Calu3 (cell line): ENCODE data around the gene HAT1. TPM values are rescaled to one million over a fixed set of nuclear protein-coding genes. Genes with fewer than 3 reads are reported as not detected.
"Not testable (repeated sequence)": the region's sequence is repeated elsewhere in the genome, so short reads cannot be mapped to it uniquely, and the experiment has no call there.

ENCODE experiments used
- BruUV-seq: library from RNA; stranded (reverse); fragments of 400-500 nt; replicated peaks from 2 replicates; lab custom pipeline; 2021; lab: Mats Ljungman, UMichigan
- CTCF ChIA-PET: fragments of 300-600 bp; sonication (Branson Sonifier 250); formaldehyde crosslinking; loops from one replicate; lab custom pipeline; 2022; ENCODE audit warnings: antibody characterized with exemption; lab: Charles Lee
- DNase-seq: peaks from one replicate; pipeline ENCODE4 v3.0.0; 2022
- H3K27ac Mint-ChIP-seq: one replicate; pipeline ENCODE4 v1.8.0; 2022; ENCODE audit warnings: mixed read lengths; ENCODE audit not compliant: unreplicated experiment
- H3K27me3 Mint-ChIP-seq: one replicate; pipeline ENCODE4 v1.8.0; 2022; ENCODE audit warnings: mixed read lengths; ENCODE audit not compliant: unreplicated experiment
- H3K36me3 Mint-ChIP-seq: one replicate; pipeline ENCODE4 v1.8.0; 2022; ENCODE audit warnings: mild to moderate bottlenecking, moderate library complexity, mixed read lengths; ENCODE audit not compliant: insufficient read depth, unreplicated experiment
- H3K4me1 Mint-ChIP-seq: one replicate; pipeline ENCODE4 v1.8.0; 2022; ENCODE audit warnings: mild to moderate bottlenecking, low read depth, mixed read lengths; ENCODE audit not compliant: unreplicated experiment
- H3K4me3 Mint-ChIP-seq: one replicate; pipeline ENCODE4 v1.8.0; 2022; ENCODE audit warnings: mild to moderate bottlenecking, low read depth, moderate library complexity, mixed read lengths; ENCODE audit not compliant: unreplicated experiment
- H3K9me3 Mint-ChIP-seq: one replicate; pipeline ENCODE4 v1.8.0; 2022; ENCODE audit warnings: low read depth, mixed read lengths; ENCODE audit not compliant: unreplicated experiment
- CTCF ChIP-seq: fragments of 200-600 bp; IDR thresholded peaks from one replicate; pipeline ENCODE4 v1.8.0; 2022; ENCODE audit warnings: antibody characterized with exemption; ENCODE audit not compliant: unreplicated experiment
- intact Hi-C: fragments of 100-400 bp; cut with micrococcal nuclease; formaldehyde crosslinking; loops from one replicate; pipeline ENCODE4 v1.10.0; 2022; ENCODE audit not compliant: unreplicated experiment
- total RNA-seq: library from RNA; stranded (reverse); gene quantifications from 2 replicates; pipeline ENCODE4 v1.2.3, GENCODE V29; 2022

Gene HAT1
- total RNA-seq, 1 experiment from 2014 or later = 64.3 TPM

DNA sequence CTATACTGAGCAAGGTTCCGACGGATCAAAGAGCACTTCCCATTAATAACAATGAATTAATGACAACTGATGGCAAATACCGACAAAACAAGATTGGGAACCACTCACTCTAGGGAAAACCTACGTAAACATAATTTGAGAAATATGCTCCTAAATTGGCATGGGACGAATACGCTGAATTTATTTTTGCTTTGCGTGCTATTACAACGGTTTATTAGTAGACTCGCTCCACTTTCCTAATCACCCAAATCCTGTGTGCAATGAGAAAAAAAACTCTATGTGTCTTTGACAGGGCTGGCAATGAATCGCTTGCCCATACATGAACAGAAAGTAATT, 27.7 kb upstream of the HAT1 start:
- no peak for DNase-seq
- CTCF ChIA-PET = no interaction called here
- Mint-ChIP-seq H3K27me3 (no peaks in the 10 kb centered on the region), H3K9me3 (no peaks in the 10 kb centered on the region), H3K4me3 (peak overlapping the region; percentile 89), H3K4me1 (peaks cover 9% of the 10 kb centered on the region), H3K36me3 (peaks cover 18% of the 10 kb centered on the region), H3K27ac (no peak overlapping the region)
- no TSS peak for BruUV-seq
- TF ChIP-seq CTCF = no peak
- intact Hi-C loops = loop anchor here (1.0 kb wide), 1 partner anchor 209 kb away; no protein-coding TSS in a partner anchor

- Mint-ChIP-seq H3K27ac (no peak overlapping the region), H3K9me3 (no peaks in the 10 kb centered on the region), H3K27me3 (no peaks in the 10 kb centered on the region), H3K4me3 (no peak overlapping the region), H3K36me3 (peaks cover 18% of the 10 kb centered on the region), H3K4me1 (peaks cover 8% of the 10 kb centered on the region)
- no peak for TF ChIP-seq CTCF
- no peak for DNase-seq
- CTCF ChIA-PET = interaction anchor here (0.6 kb wide), 1 partner anchor 12 kb away, joined by 4 read pairs; no protein-coding TSS in a partner anchor
- BruUV-seq = no TSS peak
- intact Hi-C loops = no loop called here
Measured at GRCh38 chr2:171895786-171896185, 26.5 kb upstream of the HAT1 start.

GRCh38 chr2:171899623-171900282, 22.5 kb upstream of the HAT1 start:
- H3K4me1 Mint-ChIP-seq, DNase-seq, H3K27ac Mint-ChIP-seq, intact Hi-C loops, H3K4me3 Mint-ChIP-seq, BruUV-seq, H3K36me3 Mint-ChIP-seq, CTCF ChIA-PET, H3K9me3 Mint-ChIP-seq: not testable (repeated sequence)
- H3K27me3 Mint-ChIP-seq = peaks cover 16% of the 10 kb centered on the region

GRCh38 chr2:171902840-171903420, 19.3 kb upstream of the HAT1 start:
- DNase-seq = no peak
- peaks cover 16% of the 10 kb centered on the region for H3K27me3 Mint-ChIP-seq
- intact Hi-C loops = no loop called here
- H3K36me3 Mint-ChIP-seq = no peaks in the 10 kb centered on the region
- H3K27ac Mint-ChIP-seq = no peak overlapping the region
- no peaks in the 10 kb centered on the region for H3K9me3 Mint-ChIP-seq
- no peak for TF ChIP-seq CTCF
- no TSS peak for BruUV-seq
- CTCF ChIA-PET = no interaction called here
- no peak overlapping the region for H3K4me3 Mint-ChIP-seq
- no peaks in the 10 kb centered on the region for H3K4me1 Mint-ChIP-seq

DNA sequence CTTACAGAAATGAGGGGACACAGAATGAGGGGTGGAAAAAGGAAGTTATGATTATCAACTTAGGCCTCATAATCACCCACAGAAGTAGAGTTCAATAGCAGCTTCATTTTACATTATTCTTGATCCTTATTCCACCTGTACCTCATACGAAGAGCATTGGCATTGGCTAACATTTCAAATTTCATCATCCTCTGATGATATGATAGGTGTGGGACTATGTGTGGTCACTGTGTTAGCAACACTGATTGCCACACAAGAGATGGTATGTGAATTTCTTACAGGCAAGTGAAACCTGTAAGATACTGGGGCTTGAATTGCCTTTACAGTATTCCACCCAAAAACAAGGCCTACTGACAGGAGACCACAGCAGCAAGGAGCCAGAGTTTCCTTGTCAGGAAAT, 14.0 kb upstream of the HAT1 start:
- Mint-ChIP-seq H3K36me3 (no peaks in the 10 kb centered on the region), H3K27me3 (peaks cover 9% of the 10 kb centered on the region), H3K9me3 (no peaks in the 10 kb centered on the region), H3K4me3 (no peak overlapping the region), H3K4me1 (no peaks in the 10 kb centered on the region), H3K27ac (no peak overlapping the region)
- DNase-seq = no peak
- CTCF ChIA-PET = no interaction called here
- no TSS peak for BruUV-seq
- TF ChIP-seq CTCF = no peak
- intact Hi-C loops = no loop called here
